PC-9 (cell line): ENCODE data around the gene ANKRD35.

Experiments used
- CTCF ChIP-seq: fragments of 200-600 bp; sonication (generic); conservative IDR thresholded peaks from 2 replicates; pipeline ENCODE4 v1.6.1; 2017; ENCODE audit warnings: mixed run types, antibody characterized with exemption, mild to moderate bottlenecking, moderate library complexity
- EZH2 ChIP-seq: fragments of 200-600 bp; sonication (generic); IDR thresholded peaks from 2 replicates; pipeline ENCODE4 v1.8.0; 2017; ENCODE audit warnings: antibody characterized with exemption, low read depth

GRCh38 chr1:145823565-145824498, 61.8 kb downstream of the ANKRD35 start, which contains the start of the genes POLR3C and RNF115:
- no peak for TF ChIP-seq CTCF
- no peak for TF ChIP-seq EZH2
